Measurements from ENCODE around the gene COL25A1.

- no peak for TF ChIP-seq CTCF (IDR thresholded peaks at IDR 0.05; ENCODE audit: insufficient read depth, low read depth, low read length)
- no peak for TF ChIP-seq EZH2 (IDR thresholded peaks at IDR 0.05; ENCODE audit: insufficient read depth, low read length)
Observed at GRCh38 chr4:109199585-109199984, 102.9 kb downstream of the COL25A1 start.

All from astrocyte (in vitro differentiated cells and primary cell).